Measurements from ENCODE around the gene CCDC14.

- TF ChIP-seq CTCF (IDR thresholded peaks at IDR 0.05) (no peak), POLR2AphosphoS5 (IDR thresholded peaks at IDR 0.05; ENCODE audit: insufficient read depth in 1 of 2, low read depth in 1 of 2) (no peak), POLR2A (IDR thresholded peaks at IDR 0.05) (no peak)
Observed at GRCh38 chr3:123871946-123872345, 89.1 kb downstream of the CCDC14 start.

All from vagina (tissue), 2 donors.